GM18951 (cell line): ENCODE results near the gene RHBDF2.

Experiments
- POLR2A ChIP-seq: IDR thresholded peaks from 4 replicates; pipeline ENCODE4 v1.6.1; 2011; ENCODE audit warnings: mild to moderate bottlenecking; ENCODE audit not compliant: insufficient read length, insufficient read depth; ENCODE audit errors: extremely low read depth
- in situ Hi-C: fragments of 300-500 bp; cut with MboI; formaldehyde crosslinking; loops from one replicate; pipeline ENCODE4 v1.12.0; 2022; ENCODE audit warnings: low sequenced_read_pairs, mixed read lengths, inconsistent platforms; ENCODE audit not compliant: unreplicated experiment

The RHBDF2 gene

GRCh38 chr17:76511668-76512365 is 10.6 kb upstream of the RHBDF2 start:
- in situ Hi-C loops, result no loop called here
- TF ChIP-seq POLR2A, result no peak

DNA sequence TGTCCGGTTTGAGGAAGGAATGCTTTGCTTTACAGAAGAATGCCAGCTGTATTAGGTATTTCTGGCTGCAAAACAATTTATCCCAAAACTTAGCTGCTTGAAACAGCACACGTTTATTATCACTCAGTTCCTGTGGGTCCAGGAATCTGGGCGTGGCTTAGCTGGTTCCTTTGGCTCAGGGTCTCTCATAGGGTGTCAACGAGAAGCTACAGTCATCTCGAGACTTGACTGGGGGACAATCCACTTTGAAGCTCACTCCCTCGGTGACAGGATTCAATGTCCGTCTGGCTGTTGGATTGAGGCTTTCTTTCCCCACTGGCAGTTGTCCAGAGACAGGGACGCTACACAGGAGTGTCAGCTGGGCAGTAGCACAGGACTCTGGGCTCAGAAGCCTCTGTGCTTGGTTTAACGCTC is 9.6 kb upstream of the RHBDF2 start:
- TF ChIP-seq POLR2A, result no peak
- in situ Hi-C loops, result no loop called here

DNA sequence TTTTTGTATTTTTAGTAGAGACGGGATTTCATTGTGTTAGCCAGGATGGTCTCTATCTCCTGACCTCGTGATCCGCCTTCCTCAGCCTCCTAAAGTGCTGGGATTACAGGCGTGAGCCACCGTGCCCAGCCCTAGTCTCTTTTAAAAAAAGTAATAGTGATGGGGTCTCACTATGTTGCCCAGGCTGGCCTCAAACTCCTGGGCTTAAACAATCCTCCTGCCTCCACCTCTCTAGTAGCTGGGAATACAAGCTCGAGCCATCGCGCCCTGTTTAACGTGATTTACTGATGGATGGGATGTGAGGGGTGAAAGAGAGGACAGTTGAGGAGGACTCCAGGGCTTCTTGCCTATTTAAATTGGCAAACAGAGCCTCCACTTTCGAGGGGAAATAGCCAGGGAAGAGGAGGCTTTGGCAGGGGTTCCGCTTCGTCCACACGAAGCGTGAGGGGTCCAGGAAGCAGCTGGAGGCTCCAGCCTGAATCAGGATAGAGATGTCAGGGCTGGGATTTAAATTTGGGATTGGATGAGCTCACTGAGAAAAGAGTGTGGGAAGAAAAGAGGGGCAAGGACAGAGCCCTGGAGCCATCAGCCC is 7.3 kb upstream of the RHBDF2 start:
- in situ Hi-C loops, result loop anchor here (5.0 kb wide), 1 partner anchor 41 kb away; the partner anchor contains the start of gene AANAT

DNA sequence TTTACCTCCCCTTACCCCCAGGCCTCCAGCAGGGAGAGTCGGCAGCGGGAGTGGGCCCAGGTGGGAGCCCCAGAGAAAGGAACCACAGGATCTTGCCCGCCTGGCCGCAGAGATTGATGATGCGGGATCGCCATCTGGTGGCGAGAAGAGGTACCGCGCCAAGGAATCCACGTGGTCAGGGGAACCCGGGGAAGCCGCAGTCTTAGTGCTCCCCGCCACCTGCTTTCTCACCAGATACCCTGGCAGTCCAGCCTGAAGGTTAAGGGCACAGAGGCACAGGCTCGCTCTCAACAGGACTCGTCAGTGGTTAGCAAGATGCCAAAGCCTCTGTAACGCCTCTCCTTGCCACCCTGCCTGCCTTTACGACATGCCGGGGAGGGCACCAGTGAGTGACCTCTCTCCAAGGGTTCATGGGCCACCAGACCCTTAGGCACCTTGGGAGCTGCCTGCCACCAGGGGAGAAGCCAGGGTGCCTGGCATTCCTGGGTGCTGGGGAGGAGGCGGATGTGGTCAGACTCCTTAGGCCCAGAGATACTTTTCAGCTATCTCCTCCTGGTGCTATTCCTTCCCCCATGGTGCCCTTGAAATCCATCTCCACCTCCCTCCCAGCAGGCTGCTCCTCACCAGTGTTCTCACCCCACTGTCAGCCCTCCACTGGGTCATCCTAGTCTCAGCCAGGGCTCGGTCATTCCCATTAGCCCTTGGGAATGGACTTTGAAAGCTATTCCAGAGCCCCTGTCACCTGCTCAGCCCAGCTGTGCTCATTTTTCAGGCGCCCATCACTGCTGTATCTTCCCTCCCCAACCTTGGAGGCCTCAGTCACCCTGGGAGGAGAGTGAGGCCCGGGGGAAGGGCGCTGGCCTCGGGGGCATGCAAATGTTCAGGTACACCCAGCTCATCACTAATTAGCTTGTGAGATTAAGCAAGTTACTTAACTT is 5.5 kb upstream of the RHBDF2 start:
- in situ Hi-C loops, result loop anchor here (5.0 kb wide), 1 partner anchor 39 kb away; the partner anchor contains the start of gene AANAT
- no peak for TF ChIP-seq POLR2A

DNA sequence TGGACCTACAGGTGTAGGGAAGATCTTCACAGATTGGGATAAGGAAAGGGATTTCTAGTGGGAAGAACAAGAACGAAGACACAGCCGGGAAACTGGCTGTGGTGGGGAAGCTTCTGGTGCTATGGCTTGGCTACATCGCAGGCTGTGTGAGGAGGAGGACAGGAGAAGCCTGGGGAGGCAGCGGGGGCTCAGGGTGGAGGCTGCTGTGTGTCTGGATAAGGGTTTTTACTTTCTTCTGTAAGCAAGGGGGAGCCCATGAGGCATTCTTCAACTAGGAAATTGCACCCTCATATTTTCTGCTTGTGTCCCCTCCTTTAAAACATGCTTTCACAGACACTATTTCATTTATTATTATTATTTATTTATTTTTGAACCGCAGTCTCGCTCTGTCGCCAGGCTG is 2.9 kb upstream of the RHBDF2 start:
- in situ Hi-C loops, result no loop called here
- no peak for TF ChIP-seq POLR2A

- in situ Hi-C loops, result no loop called here
- TF ChIP-seq POLR2A, result no peak
Observed at GRCh38 chr17:76502341-76503211, 1.4 kb upstream of the RHBDF2 start.

- in situ Hi-C loops, result no loop called here
- TF ChIP-seq POLR2A, result no peak
Observed at GRCh38 chr17:76501827-76502307, 644 bp upstream of the RHBDF2 start.

GRCh38 chr17:76500747-76501017 is 541 bp downstream of the RHBDF2 start:
- TF ChIP-seq POLR2A, result no peak
- in situ Hi-C loops, result no loop called here

- in situ Hi-C loops, result no loop called here
Observed at GRCh38 chr17:76500074-76500746, 1.0 kb downstream of the RHBDF2 start.

DNA sequence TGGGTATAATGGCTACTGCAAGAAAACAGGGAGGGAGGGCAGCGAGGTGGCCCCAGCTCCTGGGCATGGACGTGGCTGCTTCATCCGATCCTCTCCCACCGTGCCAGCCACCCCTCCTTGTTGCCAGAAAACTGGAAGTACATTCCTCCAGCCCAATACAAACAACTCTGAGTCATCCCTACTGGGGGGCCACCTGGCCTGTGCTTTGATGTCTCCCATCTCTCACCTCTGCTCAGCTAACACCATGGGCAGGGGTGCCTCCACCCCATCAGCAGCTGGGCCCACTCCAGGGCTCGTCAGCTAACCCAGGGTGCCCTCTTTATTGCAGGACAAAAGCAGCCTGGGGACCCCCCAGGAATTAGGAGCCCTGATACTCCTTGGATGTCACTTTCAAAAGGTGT is 2.0 kb downstream of the RHBDF2 start:
- TF ChIP-seq POLR2A, result no peak
- in situ Hi-C loops, result no loop called here

More at GRCh38 chr17:76500074-76500746, 1.0 kb downstream of the RHBDF2 start:
- no peak for TF ChIP-seq POLR2A

- TF ChIP-seq POLR2A, result no peak
- in situ Hi-C loops, result no loop called here
Observed at GRCh38 chr17:76498876-76499251, 2.4 kb downstream of the RHBDF2 start.

DNA sequence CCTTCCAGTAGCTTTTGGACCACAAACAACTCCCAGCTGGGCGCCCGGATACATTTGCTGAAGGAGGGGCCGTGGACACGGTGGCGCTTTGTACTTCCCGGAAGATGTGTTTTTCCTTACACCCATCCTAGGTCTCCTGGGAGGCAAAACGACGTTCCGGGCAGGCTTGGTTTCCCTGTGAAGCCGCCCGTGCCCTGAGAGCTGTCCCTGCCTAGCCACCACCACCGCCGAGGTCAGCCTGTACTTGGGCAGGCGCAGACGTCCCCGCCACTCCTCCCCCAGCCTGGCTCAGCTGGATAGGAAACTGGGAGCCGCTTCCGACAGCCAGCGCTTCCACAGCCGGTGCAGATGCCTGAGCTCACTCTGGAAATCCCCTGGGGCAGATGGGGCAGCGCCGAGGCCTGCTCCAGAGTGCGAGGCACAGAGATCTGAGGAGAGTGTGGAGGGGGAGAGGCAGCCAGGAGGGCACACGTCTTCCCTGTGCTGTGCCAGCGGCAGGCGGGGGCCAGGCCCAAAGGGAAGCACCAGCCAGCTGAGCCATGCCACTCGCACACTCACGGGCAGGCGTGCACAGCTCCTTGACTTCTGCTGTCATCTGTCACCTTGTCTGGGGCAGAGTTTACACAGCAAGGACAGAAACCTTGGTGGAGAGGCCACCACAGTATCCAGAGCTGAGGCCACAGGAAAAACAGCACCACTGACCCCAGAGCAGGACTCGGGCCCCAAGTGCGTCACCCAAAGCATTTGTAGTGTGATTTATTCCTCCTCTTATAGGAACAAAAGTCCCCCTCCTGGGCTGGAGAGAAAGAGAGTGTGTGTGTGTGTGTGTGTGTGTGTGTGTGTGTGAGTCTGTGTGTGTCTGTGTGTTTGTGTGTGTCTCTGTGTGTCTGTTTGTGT is 3.0 kb downstream of the RHBDF2 start:
- TF ChIP-seq POLR2A, result peak; percentile 27
- in situ Hi-C loops, result no loop called here

- in situ Hi-C loops, result no loop called here
- no peak for TF ChIP-seq POLR2A
Observed at GRCh38 chr17:76497699-76497978, 3.6 kb downstream of the RHBDF2 start.
